OCI-LY7 (cell line): ENCODE data around the gene OXA1L. TPM values are rescaled to one million over a fixed set of nuclear protein-coding genes. Genes with fewer than 3 reads are reported as not detected.

ENCODE experiments used
- BruUV-seq: library from RNA; stranded (reverse); fragments of 400-500 nt; replicated peaks from 2 replicates; lab custom pipeline; 2021; lab: Mats Ljungman, UMichigan
- CTCF ChIA-PET: fragments of 300-600 bp; sonication (Branson Sonifier 250); formaldehyde crosslinking; loops from one replicate; lab custom pipeline; 2022; ENCODE audit warnings: antibody characterized with exemption; ENCODE audit not compliant: unreplicated experiment; lab: Charles Lee
- POLR2A ChIA-PET: fragments of 300-600 bp; sonication (Branson Sonifier 250); formaldehyde crosslinking; loops from one replicate; lab custom pipeline; 2022; ENCODE audit warnings: antibody characterized with exemption; lab: Charles Lee
- DNase-seq: peaks from one replicate; pipeline ENCODE4 v3.0.0-alpha.2; 2015; ENCODE audit warnings: low spot score
- H2AFZ ChIP-seq: fragments of 200-600 bp; sonication (generic), shearing (Covaris generic); 2 replicates; pipeline ENCODE4 v1.6.1; 2014; ENCODE audit warnings: mild to moderate bottlenecking, antibody characterized with exemption, low read length, moderate library complexity
- H3K27ac ChIP-seq: fragments of 200-600 bp; sonication (generic); 2 replicates; pipeline ENCODE4 v1.5.1; 2014; ENCODE audit warnings: mixed run types, low read depth, mild to moderate bottlenecking, moderate library complexity, low read length, inconsistent platforms; ENCODE audit not compliant: poor library complexity, severe bottlenecking
- H3K36me3 ChIP-seq: fragments of 200-600 bp; sonication (generic); 2 replicates; pipeline ENCODE4 v1.6.1; 2014; ENCODE audit warnings: mild to moderate bottlenecking, antibody characterized with exemption, low read length, moderate library complexity, mixed read lengths; ENCODE audit not compliant: insufficient read depth
- H3K4me1 ChIP-seq: fragments of 200-600 bp; sonication (generic); 2 replicates; pipeline ENCODE4 v1.5.1; 2014; ENCODE audit warnings: mild to moderate bottlenecking, low read length; ENCODE audit not compliant: insufficient read depth, poor library complexity, severe bottlenecking
- H3K4me2 ChIP-seq: fragments of 200-600 bp; sonication (generic); 2 replicates; pipeline ENCODE4 v1.6.1; 2014; ENCODE audit warnings: mild to moderate bottlenecking, low read length
- H3K4me3 ChIP-seq: fragments of 200-600 bp; sonication (generic); 2 replicates; pipeline ENCODE4 v1.5.1; 2014; ENCODE audit warnings: mild to moderate bottlenecking, low read depth, low read length; ENCODE audit not compliant: poor library complexity, severe bottlenecking
- H3K79me2 ChIP-seq: fragments of 200-600 bp; sonication (generic); 2 replicates; pipeline ENCODE4 v1.6.1; 2016; ENCODE audit warnings: low read depth, mild to moderate bottlenecking, low read length, moderate library complexity, mixed read lengths; ENCODE audit not compliant: insufficient read depth
- H3K9me2 ChIP-seq: fragments of 200-600 bp; sonication (generic); 2 replicates; pipeline ENCODE4 v1.6.1; 2016; ENCODE audit warnings: mild to moderate bottlenecking, low read length, mixed read lengths; ENCODE audit not compliant: insufficient read depth
- H3K9me3 ChIP-seq: fragments of 200-600 bp; sonication (generic); 2 replicates; pipeline ENCODE4 v1.6.1; 2014; ENCODE audit warnings: mild to moderate bottlenecking, mixed run types, low read length, mixed read lengths
- H4K20me1 ChIP-seq: fragments of 200-600 bp; sonication (generic); 2 replicates; pipeline ENCODE4 v1.6.1; 2014; ENCODE audit warnings: mild to moderate bottlenecking, antibody characterized with exemption, low read length, moderate library complexity, mixed read lengths; ENCODE audit not compliant: insufficient read depth
- CTCF ChIP-seq: fragments of 200-600 bp; sonication (generic); conservative IDR thresholded peaks from 2 replicates; pipeline ENCODE4 v1.5.1; 2014; ENCODE audit warnings: mild to moderate bottlenecking, antibody characterized with exemption, low read length, moderate library complexity, mixed read lengths
- EZH2phosphoT487 ChIP-seq: fragments of 200-600 bp; sonication (generic); IDR thresholded peaks from 2 replicates; pipeline ENCODE4 v1.6.1; 2018; ENCODE audit warnings: low read depth, borderline replicate concordance, mild to moderate bottlenecking, mixed run types, antibody characterized with exemption, low read length, moderate library complexity, mixed read lengths
- intact Hi-C: fragments of 100-400 bp; cut with micrococcal nuclease; formaldehyde crosslinking; loops from one replicate; pipeline ENCODE4 v1.10.0; 2022; ENCODE audit not compliant: unreplicated experiment
- total RNA-seq, 2 experiments: library from RNA; depleted of rRNA in 1 of 2; stranded (reverse); fragments of >200 nt in 1 of 2; shearing (Covaris generic) in 1 of 2; gene quantifications; 2 replicates each; pipeline ENCODE4 v1.2.3, GENCODE V29; 2014 to 2022

The OXA1L gene
- total RNA-seq, 2 experiments from 2014 or later = 141 to 153 TPM

GRCh38 chr14:22769369-22769768 is 2.9 kb downstream of the OXA1L start:
- Histone ChIP-seq H2AFZ (no peak overlapping the region), H3K9me2 (no peaks in the 10 kb centered on the region), H4K20me1 (peaks cover 11% of the 10 kb centered on the region), H3K4me3 (no peak overlapping the region), H3K27ac (no peak overlapping the region), H3K4me1 (peaks cover 28% of the 10 kb centered on the region), H3K9me3 (no peaks in the 10 kb centered on the region), H3K36me3 (peaks cover 70% of the 10 kb centered on the region), H3K4me2 (no peak overlapping the region), H3K79me2 (peaks cover 37% of the 10 kb centered on the region)
- ChIA-PET CTCF (interaction anchor here (0.6 kb wide), 1 partner anchor 205 kb away, joined by 3 read pairs; no protein-coding TSS in a partner anchor), POLR2A (interaction anchor here (0.9 kb wide), 1 partner anchor 22 kb away, joined by 4 read pairs; no protein-coding TSS in a partner anchor)
- no TSS peak for BruUV-seq
- intact Hi-C loops = loop anchor here (5.0 kb wide), 1 partner anchor 57 kb away; no protein-coding TSS in a partner anchor
- no peak for DNase-seq
- TF ChIP-seq EZH2phosphoT487 = no peak
- no peak for TF ChIP-seq CTCF

GRCh38 chr14:22770481-22771187 is 4.1 kb downstream of the OXA1L start:
- Histone ChIP-seq H3K9me3 (no peaks in the 10 kb centered on the region), H3K4me3 (no peak overlapping the region), H2AFZ (no peak overlapping the region), H4K20me1 (peaks cover 11% of the 10 kb centered on the region), H3K27ac (no peak overlapping the region), H3K9me2 (no peaks in the 10 kb centered on the region), H3K79me2 (peaks cover 37% of the 10 kb centered on the region), H3K4me1 (peaks cover 23% of the 10 kb centered on the region), H3K4me2 (no peak overlapping the region), H3K36me3 (peaks cover 82% of the 10 kb centered on the region)
- ChIA-PET POLR2A (interaction anchor here (0.5 to 0.8 kb wide), 2 partner anchors 89 to 200 kb away, joined by 3 read pairs; no protein-coding TSS in a partner anchor), CTCF (no interaction called here)
- intact Hi-C loops = no loop called here
- BruUV-seq = no TSS peak
- TF ChIP-seq EZH2phosphoT487 (no peak), CTCF (no peak)
- DNase-seq = no peak

GRCh38 chr14:22772725-22773124 is 6.2 kb downstream of the OXA1L start:
- Histone ChIP-seq H4K20me1 (peaks cover 7% of the 10 kb centered on the region), H3K9me3 (no peaks in the 10 kb centered on the region), H3K36me3 (peaks cover 99% of the 10 kb centered on the region), H2AFZ (no peak overlapping the region), H3K9me2 (no peaks in the 10 kb centered on the region), H3K27ac (peak overlapping the region; percentile 19), H3K4me2 (no peak overlapping the region), H3K4me3 (no peak overlapping the region), H3K4me1 (peaks cover 18% of the 10 kb centered on the region), H3K79me2 (peaks cover 20% of the 10 kb centered on the region)
- POLR2A ChIA-PET = interaction anchor here (0.6 to 2.1 kb wide), 2 partner anchors 83 to 90 kb away, joined by 3 to 9 read pairs; no protein-coding TSS in a partner anchor
- intact Hi-C loops = no loop called here
- BruUV-seq = no TSS peak
- CTCF ChIA-PET = no interaction called here
- DNase-seq = no peak
- no peak for TF ChIP-seq EZH2phosphoT487
- no peak for TF ChIP-seq CTCF
